ENCODE data around the gene ATXN7.

- TF ChIP-seq EZH2 (optimal IDR thresholded peaks at IDR 0.05; ENCODE audit: low read depth, low read length) = no peak
- no peak for TF ChIP-seq CTCF (IDR thresholded peaks at IDR 0.05; ENCODE audit: low read length)
- no peak for TF ChIP-seq EZH2phosphoT487 (IDR thresholded peaks at IDR 0.05; ENCODE audit: low read length)
These were observed 90.5 kb downstream of the ATXN7 start for GRCh38 chr3:63954182-63954581.

Data from MM.1S (cell line).